B cell (primary cell): ENCODE measurements around the gene MATN1.

Experiments
- CTCF ChIP-seq: fragments of 200-600 bp; IDR thresholded peaks from one replicate; pipeline ENCODE4 v1.8.0; 2022; ENCODE audit warnings: antibody characterized with exemption, mild to moderate bottlenecking
- EZH2 ChIP-seq: IDR thresholded peaks from 2 replicates; pipeline ENCODE4 v1.6.1; 2012; ENCODE audit warnings: borderline replicate concordance, low read depth, mild to moderate bottlenecking, moderate library complexity, low read length; ENCODE audit not compliant: insufficient read depth, poor library complexity, severe bottlenecking

DNA sequence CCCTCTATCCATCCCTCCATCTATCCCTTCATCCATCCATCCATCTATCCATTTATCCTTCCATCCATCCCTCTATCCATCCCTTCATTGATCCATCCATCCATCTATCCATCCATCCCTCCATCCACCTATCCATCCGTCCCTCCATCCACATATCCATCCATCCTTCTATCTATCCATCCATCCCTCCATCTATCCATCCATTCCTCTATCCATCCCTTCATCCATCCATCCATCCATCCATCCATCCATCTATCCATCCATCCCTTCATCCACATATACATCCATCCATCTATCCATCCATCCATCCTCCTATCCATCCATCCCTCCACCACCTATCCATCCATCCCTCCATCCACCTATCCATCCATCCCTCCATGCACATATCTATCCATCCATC, 23.6 kb downstream of the MATN1 start:
- TF ChIP-seq CTCF: no peak
- TF ChIP-seq EZH2: no peak
